Effector CD4-positive, alpha-beta T cell (primary cell): Measurements from ENCODE around the gene SEC24B.
A peak's percentile ranks its signal among the peaks of the same experiment; 100 is the strongest.

Experiments
- DNase-seq: peaks from one replicate; pipeline ENCODE4 v3.0.0-alpha.2; 2020
- total RNA-seq: gene quantifications from one replicate; lab custom pipeline; 2026; lab: John Stamatoyannopoulos, UW

The SEC24B gene
- total RNA-seq = 98.7 reads per million, percentile 82 among the genes with 10 or more reads in this experiment

DNA sequence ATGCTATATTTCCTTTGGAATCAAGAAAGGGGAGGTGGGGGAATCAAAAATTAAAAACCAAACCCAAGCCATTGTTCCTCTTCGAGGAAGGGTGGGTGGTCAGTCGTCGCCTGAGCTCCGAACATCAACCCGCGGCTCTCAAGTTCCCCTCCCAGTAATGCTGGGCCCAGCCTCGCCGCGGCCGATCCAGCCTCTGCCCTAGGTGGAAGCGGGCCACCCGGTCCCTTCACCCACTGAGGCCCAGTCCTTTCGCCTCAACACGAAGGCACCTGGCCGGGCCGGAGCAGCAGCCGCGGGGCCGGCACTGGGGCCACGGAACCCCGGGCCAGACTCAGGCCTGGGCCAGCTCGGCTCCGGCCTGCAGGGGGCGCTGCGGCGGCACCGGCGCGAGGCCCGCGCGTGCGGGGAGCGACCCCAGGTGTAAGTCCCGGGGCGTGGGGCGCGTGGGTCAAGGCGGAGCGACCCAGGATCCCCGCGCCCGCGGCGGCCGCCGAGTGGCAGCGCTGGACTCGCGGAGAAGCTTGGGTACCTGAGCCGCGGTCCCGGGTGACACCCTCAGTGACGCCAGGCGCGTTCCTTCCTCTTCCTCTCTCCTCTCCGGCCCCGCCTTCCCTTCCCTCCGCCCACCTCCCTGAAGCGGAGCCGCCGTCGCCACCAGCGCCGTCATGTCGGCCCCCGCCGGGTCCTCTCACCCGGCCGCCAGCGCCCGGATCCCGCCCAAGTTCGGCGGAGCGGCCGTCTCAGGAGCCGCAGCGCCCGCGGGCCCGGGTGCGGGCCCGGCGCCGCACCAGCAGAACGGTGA is at the start of gene SEC24B:
Gene SEC24B (plus strand): TSS at position 611 of the 802 bp plus-strand sequence. CDS start 55 bp downstream, at position 666.
- DNase-seq = peak; percentile 87

DNA sequence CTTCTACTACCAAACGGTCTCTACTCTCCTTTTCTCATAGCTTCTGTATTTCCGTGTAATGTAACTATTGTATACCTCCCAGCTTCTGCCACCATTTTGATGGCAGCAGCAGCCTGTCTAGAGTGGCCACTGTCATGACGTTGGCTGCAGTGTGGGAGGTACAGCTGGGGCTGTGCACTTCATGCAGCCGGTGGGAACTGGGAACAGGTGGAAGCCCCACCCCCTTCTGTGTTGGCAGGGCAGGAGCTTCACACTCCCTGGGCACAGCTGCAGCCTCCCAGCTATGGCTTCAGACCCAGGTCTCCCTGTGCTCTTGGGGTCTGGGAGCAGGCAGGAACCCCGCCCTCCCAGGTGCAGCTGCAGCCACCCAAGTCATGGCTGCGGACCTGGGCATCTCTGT is 49.8 kb upstream of the SEC24B start:
- no peak for DNase-seq

DNA sequence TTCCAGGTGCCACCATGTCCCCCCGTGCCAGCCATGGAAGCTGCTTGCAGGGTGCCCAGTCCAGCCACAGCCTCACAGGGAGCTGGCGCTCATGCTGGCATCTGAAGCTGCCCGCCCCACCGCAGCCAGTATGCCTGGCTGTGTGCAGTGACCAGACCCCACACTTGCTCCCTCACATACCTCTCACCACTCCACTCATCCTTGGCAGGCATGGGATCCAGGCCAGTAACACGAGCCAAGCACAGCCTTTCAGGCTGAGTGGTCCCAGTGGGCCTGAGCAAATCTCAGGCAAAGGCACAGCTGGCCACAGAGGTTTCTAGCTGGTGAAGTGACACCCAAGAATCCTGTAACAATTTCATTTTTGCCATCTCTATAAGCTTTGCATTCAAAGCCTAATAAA is 48.4 kb upstream of the SEC24B start:
- DNase-seq = no peak

DNA sequence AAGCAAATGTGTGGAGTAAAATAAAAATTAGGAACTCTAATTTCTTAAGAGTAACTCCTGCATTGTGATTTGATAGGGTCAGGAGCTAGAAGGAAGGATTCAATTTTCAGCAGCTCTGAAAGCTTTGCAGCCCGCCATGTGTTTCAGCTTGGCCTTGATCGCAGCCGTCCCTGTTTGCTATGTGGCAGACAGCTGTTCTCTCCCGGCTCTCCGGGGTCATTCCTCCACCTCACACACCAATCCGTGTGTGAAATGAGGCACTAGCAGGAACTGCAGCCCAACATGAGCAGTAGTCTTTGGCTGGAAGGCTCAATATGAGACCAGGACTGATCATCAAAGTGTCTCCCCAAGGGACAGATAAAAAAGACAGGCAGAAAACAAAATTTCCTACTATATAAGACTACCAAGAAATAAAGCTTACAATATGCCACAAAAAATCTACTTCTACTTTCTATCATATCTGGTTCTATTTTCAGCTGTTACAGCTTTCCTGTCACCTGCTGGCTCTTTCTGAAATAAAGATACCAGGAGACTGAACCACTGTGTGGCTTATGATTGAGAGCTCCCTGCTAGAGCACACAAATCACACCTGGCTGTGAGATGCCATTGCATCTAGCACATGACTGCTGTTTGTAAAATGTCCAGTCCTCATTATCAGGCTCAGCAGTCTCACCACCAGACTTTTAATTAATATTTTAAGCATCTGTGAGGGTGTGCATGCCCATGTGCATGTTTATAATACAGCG is 44.1 kb upstream of the SEC24B start:
- DNase-seq = no peak

DNA sequence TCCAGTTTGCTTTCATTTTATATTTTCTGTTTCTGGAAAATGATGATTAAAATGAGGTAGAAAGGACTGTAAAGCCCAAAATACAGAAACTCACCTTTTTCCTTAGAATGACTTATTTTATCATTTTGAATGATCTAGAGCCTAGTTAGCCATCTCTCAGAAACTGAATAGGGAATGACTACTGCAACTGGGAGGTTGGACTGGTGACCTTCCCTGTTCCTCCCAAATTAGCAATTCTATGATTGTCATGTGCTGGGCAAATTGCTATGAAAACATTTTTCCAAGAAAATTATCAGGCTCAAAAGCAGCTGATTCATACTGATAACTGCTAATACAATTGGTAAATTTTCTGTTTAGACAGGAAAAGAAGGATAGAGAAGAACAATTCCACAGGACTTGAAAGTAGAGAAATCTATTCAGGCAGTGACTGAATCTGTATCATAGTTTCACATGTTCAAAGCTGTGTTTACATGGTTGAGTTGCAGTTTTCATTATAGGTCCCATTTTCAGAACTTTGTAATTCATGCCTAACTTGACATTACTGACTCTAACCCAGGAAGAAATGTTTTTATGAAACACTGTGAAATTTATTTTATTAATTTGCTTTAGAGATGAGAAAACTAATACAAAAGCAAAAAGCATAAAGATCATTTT is 43.4 kb upstream of the SEC24B start:
- DNase-seq = no peak

DNA sequence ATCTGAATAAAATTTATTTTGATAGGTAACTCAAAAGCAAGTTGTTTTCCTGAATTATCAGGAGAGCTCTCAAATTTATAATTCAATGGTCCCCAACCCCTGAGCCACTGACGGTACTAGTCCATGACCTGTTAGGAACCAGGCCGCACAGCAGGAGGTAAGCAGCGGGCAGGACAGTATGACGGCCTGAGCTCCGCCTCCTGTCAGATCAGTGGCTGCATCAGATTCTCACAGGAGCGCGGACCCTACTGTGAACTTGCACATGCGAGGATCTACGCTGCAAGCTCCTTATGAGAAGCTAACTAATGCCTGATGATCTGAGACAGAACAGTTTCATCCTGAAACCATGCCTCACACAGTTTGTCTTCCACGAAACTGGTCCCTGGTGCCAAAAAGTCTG is 37.9 kb upstream of the SEC24B start:
- no peak for DNase-seq

DNA sequence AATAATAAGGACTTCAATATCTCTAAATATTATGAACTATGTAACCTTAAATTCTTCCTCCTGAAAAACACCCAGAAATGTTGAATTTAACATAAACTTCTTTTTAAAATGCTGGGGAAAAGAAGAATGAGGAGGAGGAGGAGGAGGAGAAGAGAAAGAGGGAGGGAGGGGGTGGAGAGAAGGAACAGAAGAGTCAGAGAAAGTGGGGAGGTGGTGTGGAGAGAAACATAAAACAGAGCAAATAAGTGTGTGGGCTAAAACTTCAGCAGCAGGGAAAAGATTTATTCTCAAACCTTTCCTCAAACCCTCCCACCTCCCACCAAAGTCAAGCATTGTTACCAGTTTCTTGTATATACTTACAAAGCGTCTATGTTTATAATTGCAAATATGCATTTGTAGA is 34.7 kb upstream of the SEC24B start:
- DNase-seq = no peak

GRCh38 chr4:109406337-109406931 is 27.2 kb upstream of the SEC24B start:
- DNase-seq = peak; percentile 11

- DNase-seq = no peak
Observed at GRCh38 chr4:109407027-109407737, 26.4 kb upstream of the SEC24B start.

DNA sequence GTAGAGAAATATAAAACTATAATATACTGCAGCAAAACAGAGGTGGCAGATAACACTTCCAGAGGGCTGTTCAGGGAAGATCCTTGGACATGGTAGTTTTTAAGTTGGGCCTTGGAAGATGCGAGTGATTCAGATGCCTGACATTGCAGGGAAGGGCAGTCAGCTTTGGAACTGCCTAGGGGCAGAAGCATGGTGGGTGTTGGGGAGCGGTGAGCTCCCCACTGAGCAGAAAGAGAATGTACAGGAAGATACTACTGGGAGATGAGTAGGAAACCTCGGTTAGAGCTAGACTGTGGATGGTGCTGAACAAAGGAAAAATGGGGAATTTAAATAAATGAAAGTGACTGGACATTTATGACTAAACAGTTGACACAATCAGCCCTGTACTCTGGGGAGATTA is 24.9 kb upstream of the SEC24B start:
- DNase-seq = no peak

- no peak for DNase-seq
Observed at GRCh38 chr4:109410226-109410625, 23.4 kb upstream of the SEC24B start.

DNA sequence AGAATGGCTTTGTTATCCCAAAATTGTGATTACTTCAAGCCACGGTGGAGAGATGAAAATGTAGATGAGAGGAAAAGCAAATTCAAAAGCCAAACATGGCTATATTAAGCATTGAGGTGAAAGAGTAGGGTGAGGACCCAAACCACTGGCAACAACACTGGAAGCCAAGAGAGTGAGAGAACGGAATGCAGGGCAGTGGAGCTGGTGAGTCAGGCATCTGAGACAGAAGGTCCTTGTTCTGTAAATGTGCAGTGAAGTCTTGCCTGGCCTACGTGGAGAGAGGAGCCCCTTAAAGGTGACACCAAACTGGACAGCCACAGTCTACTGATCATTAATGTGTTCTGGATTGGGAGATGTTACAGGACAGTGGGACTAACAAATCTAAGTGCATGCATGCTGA is 22.8 kb upstream of the SEC24B start:
- no peak for DNase-seq

GRCh38 chr4:109411964-109412363 is 21.7 kb upstream of the SEC24B start:
- DNase-seq = no peak

DNA sequence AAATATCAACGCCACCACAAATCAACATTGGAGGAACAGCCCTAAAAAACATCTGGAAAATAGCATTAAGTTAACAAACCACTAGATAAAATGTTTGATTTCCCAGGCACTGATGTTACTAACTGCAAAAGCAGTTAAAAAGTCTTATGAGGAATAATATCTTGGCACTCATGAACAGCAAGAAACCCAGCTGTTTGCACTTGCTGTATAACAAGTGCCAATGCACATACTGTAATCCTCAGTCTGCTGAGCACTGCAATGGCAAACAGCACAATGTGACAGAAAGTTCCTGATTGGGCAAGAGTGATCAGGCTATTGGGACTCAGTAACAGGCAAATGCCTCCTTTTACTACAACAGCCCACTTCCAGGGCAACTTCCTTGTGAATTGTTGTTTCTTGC is 20.8 kb upstream of the SEC24B start:
- DNase-seq = no peak

DNA sequence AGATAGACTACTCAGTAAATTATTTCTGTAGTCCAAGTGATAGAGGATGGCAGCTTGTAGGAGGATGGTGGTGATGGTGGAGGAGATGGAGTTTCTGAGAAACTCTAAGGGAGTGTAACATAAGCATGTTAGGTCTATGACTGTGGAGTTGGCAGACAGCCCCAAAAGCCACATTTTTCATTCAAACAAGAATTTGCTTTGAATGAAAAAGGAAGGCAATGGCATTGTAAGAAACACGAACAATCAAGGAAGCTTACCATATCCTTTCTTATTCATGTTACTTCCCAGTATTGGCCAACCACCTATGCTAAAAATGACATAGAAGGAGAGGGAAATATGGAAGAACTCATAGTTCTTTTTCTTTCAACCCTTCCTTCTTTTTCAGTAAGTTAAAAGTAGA is 18.7 kb upstream of the SEC24B start:
- DNase-seq = no peak

DNA sequence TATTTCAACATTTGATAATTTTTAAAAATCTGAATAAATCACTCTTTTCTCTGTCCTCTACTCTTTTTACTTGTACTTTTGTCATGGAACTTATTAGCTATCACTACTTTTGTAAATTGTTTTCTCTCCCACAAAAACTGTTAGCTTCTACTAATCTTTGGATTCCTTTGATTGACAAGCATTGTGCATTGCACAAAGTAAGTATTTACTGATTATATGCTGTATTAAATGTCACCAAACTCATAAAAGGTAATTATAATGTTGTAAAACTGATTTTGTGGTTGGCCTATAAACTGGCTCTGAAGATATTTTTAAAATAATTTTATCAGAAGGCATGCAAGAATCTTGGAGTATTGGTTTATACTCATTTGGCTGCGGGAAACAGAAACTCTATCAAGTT is 15.0 kb upstream of the SEC24B start:
- no peak for DNase-seq

- no peak for DNase-seq
Observed at GRCh38 chr4:109419679-109420078, 13.9 kb upstream of the SEC24B start.

DNA sequence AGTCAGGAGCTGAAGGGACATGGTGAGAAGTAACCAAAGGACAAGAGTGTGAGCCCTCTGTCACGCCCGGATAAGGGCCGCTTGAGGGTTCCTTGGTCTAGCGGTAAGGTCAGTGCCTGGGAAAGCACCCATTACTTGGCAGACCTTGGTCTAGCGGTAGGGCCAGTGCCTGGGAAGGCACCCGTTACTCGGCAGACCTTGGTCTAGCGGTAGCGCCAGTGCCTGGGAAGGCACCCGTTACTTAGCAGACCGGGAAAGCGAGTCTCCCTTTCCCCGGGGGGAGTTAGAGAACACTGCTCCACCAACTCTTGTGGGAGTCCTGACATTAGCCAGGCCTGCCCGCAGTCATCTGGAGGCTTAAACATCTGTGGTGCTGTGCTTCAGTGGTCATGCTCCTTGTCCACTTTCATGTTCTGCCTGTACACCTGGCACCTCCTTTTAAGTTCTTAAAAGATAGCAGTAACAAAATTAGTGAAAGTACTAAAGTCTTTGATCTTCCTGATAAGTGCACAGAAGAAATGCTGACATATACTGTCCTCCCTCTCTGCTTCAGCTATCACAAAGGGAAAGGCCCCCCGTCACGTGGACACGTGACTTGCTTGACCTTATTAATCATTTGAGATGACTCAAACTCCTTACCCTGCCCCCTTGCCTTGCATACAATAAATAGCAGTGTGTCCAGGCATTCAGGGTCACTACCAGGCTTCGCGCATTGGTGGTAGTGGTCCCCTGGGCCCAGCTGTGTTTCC is 9.3 kb upstream of the SEC24B start:
- no peak for DNase-seq

DNA sequence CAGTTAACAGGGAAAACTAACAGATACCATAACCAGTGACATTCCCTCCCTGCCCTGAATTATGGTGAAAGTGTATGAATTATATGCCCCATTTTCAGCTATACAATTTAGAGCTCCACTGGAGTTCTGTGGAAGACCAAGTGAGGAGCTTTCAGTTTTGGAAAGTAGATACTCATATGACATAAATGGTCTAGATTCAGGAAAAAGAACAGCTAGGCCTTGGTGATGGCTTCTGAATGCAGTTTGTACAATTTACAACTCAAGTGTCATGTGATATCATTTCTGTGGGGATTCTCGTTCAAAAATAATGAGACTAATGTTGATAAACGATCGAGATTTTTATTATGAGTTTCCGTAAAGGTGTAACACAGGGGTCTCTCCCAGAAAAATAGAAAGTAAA is 8.2 kb upstream of the SEC24B start:
- no peak for DNase-seq

GRCh38 chr4:109429545-109429944 is 4.1 kb upstream of the SEC24B start:
- DNase-seq = no peak

DNA sequence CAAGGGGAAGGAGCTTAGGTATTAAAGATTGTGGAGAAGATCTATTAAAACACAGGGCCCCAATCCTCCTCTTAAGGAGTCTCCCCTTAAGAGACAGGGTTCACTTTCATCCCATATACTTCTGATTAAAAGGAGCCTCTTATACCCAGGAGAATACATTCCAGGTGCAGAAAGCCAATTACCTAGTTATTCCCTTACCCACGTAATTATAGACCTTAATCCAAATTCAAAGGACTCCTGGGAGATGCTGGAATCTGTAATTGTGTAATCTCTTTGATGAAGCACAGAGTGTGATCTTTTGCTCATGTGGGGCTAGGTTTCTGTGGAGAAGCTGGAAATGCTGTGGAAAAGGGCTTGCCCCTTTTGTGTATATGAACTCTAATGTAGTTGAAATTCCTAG is 1.4 kb upstream of the SEC24B start:
- no peak for DNase-seq

GRCh38 chr4:109432696-109433095 is 919 bp upstream of the SEC24B start:
- no peak for DNase-seq
